ENCODE results near the gene BMS1. TPM values are rescaled to one million over a fixed set of nuclear protein-coding genes. Genes with fewer than 3 reads are reported as not detected.
A peak's percentile ranks its signal among the peaks of the same experiment; 100 is the strongest.
"Not testable (repeated sequence)": the region's sequence is repeated elsewhere in the genome, so short reads cannot be mapped to it uniquely, and the experiment has no call there.

Gene BMS1
- total RNA-seq, 1 donor = 5.4 TPM

GRCh38 chr10:42781893-42782445 is 626 bp upstream of the BMS1 start:
- no peak for DNase-seq (ENCODE audit: low read depth in 2 of 3, low spot score in 2 of 3)

GRCh38 chr10:42783181-42783549 is 570 bp downstream of the BMS1 start:
- DNase-seq (ENCODE audit: low read depth in 2 of 3, low spot score in 2 of 3) = peak in 1 of 3 donors; percentile 41

GRCh38 chr10:42785759-42786158 is 3.2 kb downstream of the BMS1 start:
- no peak for DNase-seq (ENCODE audit: low read depth in 2 of 3, low spot score in 2 of 3)

- DNase-seq (ENCODE audit: low read depth in 2 of 3, low spot score in 2 of 3) = no peak
Observed at GRCh38 chr10:42790835-42791234, 8.2 kb downstream of the BMS1 start.

GRCh38 chr10:42795701-42796100 is 13.1 kb downstream of the BMS1 start:
- no peak for DNase-seq (ENCODE audit: low read depth in 2 of 3, low spot score in 2 of 3)

- no peak for DNase-seq (ENCODE audit: low read depth in 2 of 3, low spot score in 2 of 3)
Observed at GRCh38 chr10:42801135-42801534, 18.5 kb downstream of the BMS1 start.

GRCh38 chr10:42802876-42803275 is 20.3 kb downstream of the BMS1 start:
- no peak for DNase-seq (ENCODE audit: low read depth in 2 of 3, low spot score in 2 of 3)

- DNase-seq (ENCODE audit: low read depth in 2 of 3, low spot score in 2 of 3) = no peak
Observed at GRCh38 chr10:42809676-42810075, 27.1 kb downstream of the BMS1 start.

- no peak for DNase-seq (ENCODE audit: low read depth in 2 of 3, low spot score in 2 of 3)
Observed at GRCh38 chr10:42812028-42812427, 29.4 kb downstream of the BMS1 start.

GRCh38 chr10:42813989-42814687 is 31.5 kb downstream of the BMS1 start:
- DNase-seq (ENCODE audit: low read depth in 2 of 3, low spot score in 2 of 3) = not testable (repeated sequence)

GRCh38 chr10:42816334-42816733 is 33.7 kb downstream of the BMS1 start:
- not testable (repeated sequence) for DNase-seq (ENCODE audit: low read depth in 2 of 3, low spot score in 2 of 3)

- DNase-seq (ENCODE audit: low read depth in 2 of 3, low spot score in 2 of 3) = no peak
Observed at GRCh38 chr10:42816912-42817311, 34.3 kb downstream of the BMS1 start.

GRCh38 chr10:42817417-42817816 is 34.8 kb downstream of the BMS1 start:
- not testable (repeated sequence) for DNase-seq (ENCODE audit: low read depth in 2 of 3, low spot score in 2 of 3)

GRCh38 chr10:42826759-42827158 is 44.2 kb downstream of the BMS1 start:
- DNase-seq (ENCODE audit: low read depth in 2 of 3, low spot score in 2 of 3) = not testable (repeated sequence)

- peak in 1 of 3 donors; percentile 20 for DNase-seq (ENCODE audit: low read depth in 2 of 3, low spot score in 2 of 3)
Observed at GRCh38 chr10:42827201-42827600, 44.6 kb downstream of the BMS1 start.

GRCh38 chr10:42828391-42828790 is 45.8 kb downstream of the BMS1 start:
- not testable (repeated sequence) for DNase-seq (ENCODE audit: low read depth in 2 of 3, low spot score in 2 of 3)

GRCh38 chr10:42830237-42830636 is 47.6 kb downstream of the BMS1 start:
- no peak for DNase-seq (ENCODE audit: low read depth in 2 of 3, low spot score in 2 of 3)

- DNase-seq (ENCODE audit: low read depth in 2 of 3, low spot score in 2 of 3) = no peak
Observed at GRCh38 chr10:42836096-42836495, 53.5 kb downstream of the BMS1 start.

- peak in 2 of 3 donors; percentile 39 to 63 for DNase-seq (ENCODE audit: low read depth in 2 of 3, low spot score in 2 of 3)
Observed at GRCh38 chr10:42836771-42837468, 54.3 kb downstream of the BMS1 start.

- not testable (repeated sequence) for DNase-seq (ENCODE audit: low read depth in 2 of 3, low spot score in 2 of 3)
Observed at GRCh38 chr10:42844810-42845209, 62.2 kb downstream of the BMS1 start.

GRCh38 chr10:42847261-42847660 is 64.7 kb downstream of the BMS1 start:
- DNase-seq (ENCODE audit: low read depth in 2 of 3, low spot score in 2 of 3) = not testable (repeated sequence)

- no peak for DNase-seq (ENCODE audit: low read depth in 2 of 3, low spot score in 2 of 3)
Observed at GRCh38 chr10:42850931-42851330, 68.3 kb downstream of the BMS1 start.

All from hematopoietic multipotent progenitor cell (in vitro differentiated cells).